OCI-LY7 (cell line): Measurements from ENCODE around the gene KCNC1. TPM values are rescaled to one million over a fixed set of nuclear protein-coding genes. Genes with fewer than 3 reads are reported as not detected.

Source experiments
- BruUV-seq: library from RNA; stranded (reverse); fragments of 400-500 nt; replicated peaks from 2 replicates; lab custom pipeline; 2021; lab: Mats Ljungman, UMichigan
- CTCF ChIA-PET: fragments of 300-600 bp; sonication (Branson Sonifier 250); formaldehyde crosslinking; loops from one replicate; lab custom pipeline; 2022; ENCODE audit warnings: antibody characterized with exemption; ENCODE audit not compliant: unreplicated experiment; lab: Charles Lee
- POLR2A ChIA-PET: fragments of 300-600 bp; sonication (Branson Sonifier 250); formaldehyde crosslinking; loops from one replicate; lab custom pipeline; 2022; ENCODE audit warnings: antibody characterized with exemption; lab: Charles Lee
- DNase-seq: peaks from one replicate; pipeline ENCODE4 v3.0.0-alpha.2; 2015; ENCODE audit warnings: low spot score
- H2AFZ ChIP-seq: fragments of 200-600 bp; sonication (generic), shearing (Covaris generic); 2 replicates; pipeline ENCODE4 v1.6.1; 2014; ENCODE audit warnings: mild to moderate bottlenecking, antibody characterized with exemption, low read length, moderate library complexity
- H3K27ac ChIP-seq: fragments of 200-600 bp; sonication (generic); 2 replicates; pipeline ENCODE4 v1.5.1; 2014; ENCODE audit warnings: mixed run types, low read depth, mild to moderate bottlenecking, moderate library complexity, low read length, inconsistent platforms; ENCODE audit not compliant: poor library complexity, severe bottlenecking
- H3K36me3 ChIP-seq: fragments of 200-600 bp; sonication (generic); 2 replicates; pipeline ENCODE4 v1.6.1; 2014; ENCODE audit warnings: mild to moderate bottlenecking, antibody characterized with exemption, low read length, moderate library complexity, mixed read lengths; ENCODE audit not compliant: insufficient read depth
- H3K4me1 ChIP-seq: fragments of 200-600 bp; sonication (generic); 2 replicates; pipeline ENCODE4 v1.5.1; 2014; ENCODE audit warnings: mild to moderate bottlenecking, low read length; ENCODE audit not compliant: insufficient read depth, poor library complexity, severe bottlenecking
- H3K4me2 ChIP-seq: fragments of 200-600 bp; sonication (generic); 2 replicates; pipeline ENCODE4 v1.6.1; 2014; ENCODE audit warnings: mild to moderate bottlenecking, low read length
- H3K4me3 ChIP-seq: fragments of 200-600 bp; sonication (generic); 2 replicates; pipeline ENCODE4 v1.5.1; 2014; ENCODE audit warnings: mild to moderate bottlenecking, low read depth, low read length; ENCODE audit not compliant: poor library complexity, severe bottlenecking
- H3K79me2 ChIP-seq: fragments of 200-600 bp; sonication (generic); 2 replicates; pipeline ENCODE4 v1.6.1; 2016; ENCODE audit warnings: low read depth, mild to moderate bottlenecking, low read length, moderate library complexity, mixed read lengths; ENCODE audit not compliant: insufficient read depth
- H3K9me2 ChIP-seq: fragments of 200-600 bp; sonication (generic); 2 replicates; pipeline ENCODE4 v1.6.1; 2016; ENCODE audit warnings: mild to moderate bottlenecking, low read length, mixed read lengths; ENCODE audit not compliant: insufficient read depth
- H3K9me3 ChIP-seq: fragments of 200-600 bp; sonication (generic); 2 replicates; pipeline ENCODE4 v1.6.1; 2014; ENCODE audit warnings: mild to moderate bottlenecking, mixed run types, low read length, mixed read lengths
- H4K20me1 ChIP-seq: fragments of 200-600 bp; sonication (generic); 2 replicates; pipeline ENCODE4 v1.6.1; 2014; ENCODE audit warnings: mild to moderate bottlenecking, antibody characterized with exemption, low read length, moderate library complexity, mixed read lengths; ENCODE audit not compliant: insufficient read depth
- CTCF ChIP-seq: fragments of 200-600 bp; sonication (generic); conservative IDR thresholded peaks from 2 replicates; pipeline ENCODE4 v1.5.1; 2014; ENCODE audit warnings: mild to moderate bottlenecking, antibody characterized with exemption, low read length, moderate library complexity, mixed read lengths
- EZH2phosphoT487 ChIP-seq: fragments of 200-600 bp; sonication (generic); IDR thresholded peaks from 2 replicates; pipeline ENCODE4 v1.6.1; 2018; ENCODE audit warnings: low read depth, borderline replicate concordance, mild to moderate bottlenecking, mixed run types, antibody characterized with exemption, low read length, moderate library complexity, mixed read lengths
- intact Hi-C: fragments of 100-400 bp; cut with micrococcal nuclease; formaldehyde crosslinking; loops from one replicate; pipeline ENCODE4 v1.10.0; 2022; ENCODE audit not compliant: unreplicated experiment
- total RNA-seq, 2 experiments: library from RNA; depleted of rRNA in 1 of 2; stranded (reverse); fragments of >200 nt in 1 of 2; shearing (Covaris generic) in 1 of 2; gene quantifications; 2 replicates each; pipeline ENCODE4 v1.2.3, GENCODE V29; 2014 to 2022

KCNC1 gene
- total RNA-seq, 2 experiments from 2014 or later: not detected

DNA sequence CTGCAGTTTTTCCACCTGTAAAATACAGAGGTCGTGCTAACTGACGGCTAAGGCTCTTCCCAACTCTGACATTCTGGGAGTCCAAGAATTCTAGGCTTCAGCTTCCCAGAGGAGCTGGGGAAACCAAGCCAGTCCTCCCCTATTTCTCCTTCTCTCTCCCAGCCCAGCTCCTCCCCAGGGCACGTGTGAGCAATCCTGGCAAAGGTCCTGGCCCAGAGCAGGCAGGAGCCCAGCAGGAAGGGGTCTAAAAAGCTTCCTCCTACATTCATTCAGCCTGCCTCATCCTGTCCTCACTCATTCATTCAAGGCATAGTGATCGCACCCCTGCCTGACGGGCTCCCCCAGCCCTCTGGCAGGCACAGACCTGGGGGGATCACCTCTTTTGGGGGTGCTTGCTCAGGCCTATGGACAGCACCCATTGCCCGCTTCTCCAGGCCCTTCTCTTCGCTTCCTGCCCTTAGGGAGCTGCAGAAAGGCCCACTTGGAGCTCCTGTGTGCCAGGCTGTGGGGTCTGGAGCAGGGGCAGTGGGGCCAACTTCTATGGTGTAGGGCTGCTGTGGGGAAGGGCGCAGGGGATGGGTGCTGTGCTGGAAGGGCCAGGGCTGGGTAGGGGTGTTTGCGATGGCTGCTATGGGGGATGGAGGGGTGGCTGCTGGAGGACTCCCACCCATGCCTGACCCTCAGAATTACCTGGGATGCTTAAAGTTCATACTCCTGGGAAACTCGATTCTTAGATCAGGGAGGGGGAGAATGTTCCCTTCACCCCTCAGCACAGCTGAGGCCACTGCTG is 9.8 kb downstream of the KCNC1 start:
- Histone ChIP-seq H3K36me3 (no peaks in the 10 kb centered on the region), H3K9me3 (no peaks in the 10 kb centered on the region), H2AFZ (no peak overlapping the region), H3K9me2 (no peaks in the 10 kb centered on the region), H4K20me1 (no peaks in the 10 kb centered on the region), H3K4me2 (no peak overlapping the region), H3K4me1 (no peaks in the 10 kb centered on the region), H3K4me3 (no peak overlapping the region), H3K79me2 (no peaks in the 10 kb centered on the region), H3K27ac (no peak overlapping the region)
- no peak for DNase-seq
- ChIA-PET POLR2A (interaction anchor here (0.6 kb wide), 1 partner anchor 640 kb away, joined by 3 read pairs; no protein-coding TSS in a partner anchor), CTCF (no interaction called here)
- intact Hi-C loops: no loop called here
- no TSS peak for BruUV-seq
- TF ChIP-seq EZH2phosphoT487 (no peak), CTCF (no peak)

DNA sequence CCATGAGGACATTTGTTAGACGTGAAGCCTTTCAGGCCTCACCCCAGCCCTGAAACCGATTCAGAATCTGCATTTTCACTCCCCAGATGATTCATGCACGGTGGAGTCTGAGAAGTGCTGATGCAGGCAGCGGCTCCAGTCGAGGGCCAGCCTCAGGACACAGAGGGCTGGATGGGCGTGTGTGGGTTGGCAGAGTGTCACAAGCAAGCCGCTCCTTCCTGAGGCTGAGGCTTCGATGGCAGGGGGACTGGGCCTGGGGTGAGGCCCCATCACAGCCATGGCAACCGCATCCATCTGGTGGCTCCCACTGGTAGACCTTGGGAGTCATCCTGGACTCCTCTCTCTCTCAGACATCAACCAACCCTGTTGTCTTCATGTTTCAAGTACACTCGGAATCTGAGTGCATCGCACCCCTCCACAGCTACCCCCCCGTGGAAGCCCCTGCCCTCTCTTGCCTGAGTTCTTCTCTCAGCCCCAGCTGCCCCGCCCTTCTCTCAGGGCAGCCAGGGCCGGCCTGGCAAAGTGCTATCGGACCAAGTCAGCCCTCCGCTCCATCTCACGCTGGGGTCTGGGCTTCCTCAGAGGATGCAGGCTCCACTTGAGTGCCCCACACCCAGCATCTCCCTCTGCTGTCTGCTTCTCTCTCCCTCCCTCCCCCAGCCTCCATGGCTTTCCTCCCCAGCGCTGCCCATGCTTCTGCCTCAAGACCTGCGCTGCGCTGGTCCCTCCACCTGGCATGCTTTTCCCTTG is 10.6 kb downstream of the KCNC1 start:
- H3K4me1 ChIP-seq: no peaks in the 10 kb centered on the region
- TF ChIP-seq EZH2phosphoT487 (no peak), CTCF (no peak)
- no peaks in the 10 kb centered on the region for H4K20me1 ChIP-seq
- H3K27ac ChIP-seq: no peak overlapping the region
- H3K9me2 ChIP-seq: no peaks in the 10 kb centered on the region
- CTCF ChIA-PET: no interaction called here
- H3K4me2 ChIP-seq: no peak overlapping the region
- no peaks in the 10 kb centered on the region for H3K9me3 ChIP-seq
- no peaks in the 10 kb centered on the region for H3K79me2 ChIP-seq
- POLR2A ChIA-PET: no interaction called here
- intact Hi-C loops: no loop called here
- H2AFZ ChIP-seq: no peak overlapping the region
- BruUV-seq: no TSS peak
- H3K36me3 ChIP-seq: no peaks in the 10 kb centered on the region
- no peak overlapping the region for H3K4me3 ChIP-seq
- DNase-seq: no peak
